ENCODE data around the gene TTC13.

DNA sequence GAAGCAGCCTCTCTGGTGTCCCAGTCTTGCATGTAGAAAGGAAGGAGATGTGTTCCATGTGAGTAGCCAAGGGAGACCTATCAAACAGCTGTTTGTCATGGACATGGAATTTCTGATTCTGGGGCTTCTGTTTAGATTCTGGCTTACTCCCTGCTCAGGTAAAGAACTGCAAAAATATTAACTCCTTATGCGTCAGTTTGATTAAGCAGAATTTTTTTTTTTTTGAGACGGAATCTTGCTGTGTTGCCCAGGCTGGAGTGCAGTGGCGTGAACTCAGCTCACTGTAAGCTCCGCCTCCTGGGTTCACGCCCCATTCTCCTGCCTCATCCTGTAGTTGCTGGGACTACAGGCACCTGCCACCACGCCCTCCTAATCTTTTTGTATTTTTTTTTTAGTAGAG lies 7.0 kb upstream of the TTC13 start:
- TF ChIP-seq EZH2phosphoT487 (IDR thresholded peaks at IDR 0.05) (no peak), EZH2 (IDR thresholded peaks at IDR 0.05) (no peak)
- TF ChIP-seq, protein P1, sequence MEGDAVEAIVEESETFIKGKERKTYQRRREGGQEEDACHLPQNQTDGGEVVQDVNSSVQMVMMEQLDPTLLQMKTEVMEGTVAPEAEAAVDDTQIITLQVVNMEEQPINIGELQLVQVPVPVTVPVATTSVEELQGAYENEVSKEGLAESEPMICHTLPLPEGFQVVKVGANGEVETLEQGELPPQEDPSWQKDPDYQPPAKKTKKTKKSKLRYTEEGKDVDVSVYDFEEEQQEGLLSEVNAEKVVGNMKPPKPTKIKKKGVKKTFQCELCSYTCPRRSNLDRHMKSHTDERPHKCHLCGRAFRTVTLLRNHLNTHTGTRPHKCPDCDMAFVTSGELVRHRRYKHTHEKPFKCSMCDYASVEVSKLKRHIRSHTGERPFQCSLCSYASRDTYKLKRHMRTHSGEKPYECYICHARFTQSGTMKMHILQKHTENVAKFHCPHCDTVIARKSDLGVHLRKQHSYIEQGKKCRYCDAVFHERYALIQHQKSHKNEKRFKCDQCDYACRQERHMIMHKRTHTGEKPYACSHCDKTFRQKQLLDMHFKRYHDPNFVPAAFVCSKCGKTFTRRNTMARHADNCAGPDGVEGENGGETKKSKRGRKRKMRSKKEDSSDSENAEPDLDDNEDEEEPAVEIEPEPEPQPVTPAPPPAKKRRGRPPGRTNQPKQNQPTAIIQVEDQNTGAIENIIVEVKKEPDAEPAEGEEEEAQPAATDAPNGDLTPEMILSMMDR (IDR thresholded peaks at IDR 0.05): no peak
